GM18499 (cell line): Measurements from ENCODE around the gene MAGEA3.
"Not testable (repeated sequence)": the region's sequence is repeated elsewhere in the genome, so short reads cannot be mapped to it uniquely, and the experiment has no call there.

Experiments
- ATAC-seq: cut with Tn5 transposase; IDR thresholded peaks from one replicate; pipeline ENCODE4 v1.9.1; 2021; ENCODE audit warnings: moderate number of reproducible peaks; ENCODE audit not compliant: insufficient read depth, unreplicated experiment

Gene MAGEA3, protein sequence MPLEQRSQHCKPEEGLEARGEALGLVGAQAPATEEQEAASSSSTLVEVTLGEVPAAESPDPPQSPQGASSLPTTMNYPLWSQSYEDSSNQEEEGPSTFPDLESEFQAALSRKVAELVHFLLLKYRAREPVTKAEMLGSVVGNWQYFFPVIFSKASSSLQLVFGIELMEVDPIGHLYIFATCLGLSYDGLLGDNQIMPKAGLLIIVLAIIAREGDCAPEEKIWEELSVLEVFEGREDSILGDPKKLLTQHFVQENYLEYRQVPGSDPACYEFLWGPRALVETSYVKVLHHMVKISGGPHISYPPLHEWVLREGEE

DNA sequence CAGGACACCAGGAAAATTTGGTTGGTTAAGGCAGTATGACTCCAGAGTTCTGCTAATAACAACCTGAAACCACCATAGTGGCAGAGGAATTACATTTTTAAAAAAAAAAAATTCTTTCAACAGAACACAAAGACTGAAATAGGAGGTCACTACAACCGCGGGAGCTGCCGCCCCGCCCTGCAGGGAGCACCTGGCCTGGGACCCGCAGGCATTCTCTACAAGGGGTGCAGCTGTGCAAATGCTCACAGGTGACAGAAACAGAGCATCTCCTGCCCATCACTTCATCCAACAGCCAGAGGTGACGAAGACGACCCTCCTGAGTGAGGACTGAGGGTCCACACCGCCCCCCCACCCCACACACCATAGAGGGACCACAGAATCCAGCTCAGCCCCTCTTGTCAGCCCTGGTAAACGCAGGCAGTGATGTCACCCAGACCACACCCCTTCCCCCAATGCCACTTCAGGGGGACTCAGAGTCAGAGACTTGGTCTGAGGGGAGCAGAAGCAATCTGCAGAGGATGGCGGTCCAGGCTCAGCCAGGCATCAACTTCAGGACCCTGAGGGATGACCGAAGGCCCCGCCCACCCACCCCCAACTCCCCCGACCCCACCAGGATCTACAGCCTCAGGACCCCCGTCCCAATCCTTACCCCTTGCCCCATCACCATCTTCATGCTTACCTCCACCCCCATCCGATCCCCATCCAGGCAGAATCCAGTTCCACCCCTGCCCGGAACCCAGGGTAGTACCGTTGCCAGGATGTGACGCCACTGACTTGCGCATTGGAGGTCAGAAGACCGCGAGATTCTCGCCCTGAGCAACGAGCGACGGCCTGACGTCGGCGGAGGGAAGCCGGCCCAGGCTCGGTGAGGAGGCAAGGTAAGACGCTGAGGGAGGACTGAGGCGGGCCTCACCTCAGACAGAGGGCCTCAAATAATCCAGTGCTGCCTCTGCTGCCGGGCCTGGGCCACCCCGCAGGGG, at the start of gene MAGEA3:
Gene MAGEA3 (plus strand): TSS at position 843 of the 980 bp plus-strand sequence. CDS start 2,039 bp downstream, outside the sequence.
- not testable (repeated sequence) for ATAC-seq

DNA sequence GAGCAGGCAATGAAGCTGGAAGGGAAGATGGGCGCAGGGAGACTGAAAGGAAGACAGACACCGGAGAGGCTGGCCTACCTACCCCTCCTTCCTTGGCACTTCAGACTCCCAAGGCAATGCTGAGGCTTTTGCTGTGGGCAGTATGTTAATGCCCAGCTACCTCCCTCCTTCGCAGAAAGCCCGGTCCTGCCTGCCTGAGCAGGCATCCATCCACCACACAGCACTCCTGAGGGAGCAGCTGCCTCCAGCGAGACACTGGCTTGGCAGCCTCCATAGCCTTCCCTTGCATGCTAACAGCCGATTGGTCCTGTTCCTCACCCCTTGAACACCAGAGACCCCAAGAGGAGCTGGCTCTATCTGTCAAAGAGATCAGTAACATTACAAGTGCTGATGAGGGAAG, 46.5 kb upstream of the MAGEA3 start:
- no peak for ATAC-seq

DNA sequence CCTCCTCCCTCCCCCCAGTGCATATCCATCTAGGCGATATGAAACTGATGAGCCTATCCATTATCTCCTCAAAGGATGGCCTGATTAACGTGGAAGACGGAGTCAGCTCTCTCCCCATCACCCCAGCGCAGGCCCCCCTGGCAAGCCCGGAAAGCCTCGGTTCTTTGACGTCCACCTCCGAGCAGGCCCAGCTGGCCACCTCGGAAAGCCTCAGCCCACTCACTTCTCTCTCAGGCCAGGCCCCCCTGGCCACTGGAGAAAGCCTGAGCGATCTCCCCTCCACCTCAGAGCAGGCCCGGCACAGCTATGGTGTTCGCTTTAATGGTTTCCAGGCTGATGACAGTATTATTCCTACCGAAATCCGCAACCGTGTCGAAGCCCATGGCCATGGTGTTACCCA, 46.1 kb upstream of the MAGEA3 start:
- no peak for ATAC-seq

DNA sequence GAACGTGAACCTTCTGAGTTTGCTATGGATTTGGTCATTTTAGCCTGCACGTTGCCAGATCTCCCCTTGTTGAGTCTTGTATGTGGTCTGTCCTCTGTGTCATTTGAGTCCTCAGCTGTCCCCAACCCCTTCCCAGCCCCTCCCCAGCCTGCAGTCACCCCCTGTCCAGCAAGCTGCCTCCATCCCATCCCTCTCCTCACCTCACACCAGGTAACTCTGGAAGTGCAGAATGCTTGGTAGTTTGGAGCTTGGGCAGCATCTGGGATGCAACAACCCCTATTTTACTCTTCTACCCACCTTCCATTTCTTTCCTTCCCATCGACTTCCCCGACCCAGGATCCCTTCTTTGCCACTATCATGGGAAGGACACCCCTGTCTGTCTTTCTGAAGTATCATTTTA, 42.5 kb upstream of the MAGEA3 start:
- ATAC-seq: no peak

DNA sequence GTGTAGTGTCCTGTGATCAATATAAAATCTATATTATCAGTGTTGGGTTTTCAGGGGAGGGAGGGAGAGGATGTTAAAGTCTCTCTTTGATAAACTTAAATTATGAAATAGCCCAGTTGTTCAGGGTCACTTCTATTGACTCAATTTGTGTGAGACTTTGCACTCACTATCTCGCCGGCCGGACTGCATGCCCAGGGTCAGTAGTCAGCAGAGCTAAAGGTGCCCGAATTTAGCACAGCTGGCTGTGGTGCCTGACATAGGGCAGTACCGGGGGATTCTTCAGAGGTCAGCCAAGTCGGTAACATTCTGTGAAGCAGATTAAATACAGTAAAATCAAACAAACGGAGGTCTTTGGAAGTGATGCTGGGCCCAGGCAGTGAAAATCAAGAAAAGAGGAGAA, 41.7 kb upstream of the MAGEA3 start:
- ATAC-seq: no peak

DNA sequence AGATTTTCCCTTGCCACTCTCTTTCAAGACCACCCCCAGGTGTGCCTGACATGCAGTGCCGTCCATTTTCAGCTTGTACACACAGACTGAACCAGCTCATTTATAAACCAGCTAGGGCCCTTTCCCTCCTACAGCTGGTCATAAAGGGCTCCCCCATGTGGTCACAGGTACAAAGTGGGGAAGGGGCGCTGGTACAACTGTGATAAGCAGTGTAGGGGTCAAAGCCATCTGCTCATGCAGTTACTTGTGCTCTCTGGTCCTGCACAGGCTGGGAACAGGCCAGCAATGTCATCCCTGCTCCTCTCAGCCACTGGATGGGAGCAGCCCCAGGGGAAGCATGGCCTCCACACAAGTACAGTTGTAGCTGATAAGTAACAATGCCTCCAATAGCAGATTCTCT, 40.3 kb upstream of the MAGEA3 start:
- no peak for ATAC-seq

DNA sequence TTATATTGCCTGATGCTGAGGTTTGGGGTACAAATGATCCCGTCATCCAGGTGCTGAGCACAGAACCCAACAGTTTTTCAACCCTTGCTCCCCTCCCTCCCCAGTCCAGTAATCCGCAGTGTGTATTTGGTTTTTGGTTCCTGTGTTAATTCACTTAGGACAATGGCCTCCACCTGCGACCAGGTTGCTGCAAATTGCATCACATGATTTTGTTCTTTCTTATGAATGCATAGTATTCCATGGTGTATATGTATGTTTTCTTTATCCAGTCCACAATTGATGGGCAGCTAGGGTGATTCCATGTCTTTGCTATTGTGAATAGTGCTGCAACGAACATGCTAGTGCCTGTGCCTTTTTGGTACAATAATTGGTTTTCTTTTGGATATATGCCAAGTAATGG, 35.5 kb upstream of the MAGEA3 start:
- ATAC-seq: no peak

DNA sequence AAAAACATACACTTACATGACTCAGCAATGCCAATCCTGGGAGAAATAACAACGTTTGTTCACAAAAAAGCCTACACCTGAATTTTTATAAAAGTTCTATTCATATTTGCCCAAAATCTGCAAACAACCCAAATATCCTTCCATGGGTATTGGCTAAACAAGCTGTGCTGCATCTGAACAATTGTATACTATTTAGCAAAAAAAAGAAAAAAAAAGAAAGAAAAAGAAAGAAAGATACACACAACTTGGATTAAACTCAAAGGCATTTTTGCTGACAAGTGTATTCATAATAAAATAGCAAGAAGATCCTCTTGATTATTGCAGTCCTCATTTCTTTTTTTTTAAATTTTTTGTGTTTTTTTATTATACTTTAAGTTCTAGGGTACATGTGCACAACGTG, 24.5 kb upstream of the MAGEA3 start:
- ATAC-seq: no peak

DNA sequence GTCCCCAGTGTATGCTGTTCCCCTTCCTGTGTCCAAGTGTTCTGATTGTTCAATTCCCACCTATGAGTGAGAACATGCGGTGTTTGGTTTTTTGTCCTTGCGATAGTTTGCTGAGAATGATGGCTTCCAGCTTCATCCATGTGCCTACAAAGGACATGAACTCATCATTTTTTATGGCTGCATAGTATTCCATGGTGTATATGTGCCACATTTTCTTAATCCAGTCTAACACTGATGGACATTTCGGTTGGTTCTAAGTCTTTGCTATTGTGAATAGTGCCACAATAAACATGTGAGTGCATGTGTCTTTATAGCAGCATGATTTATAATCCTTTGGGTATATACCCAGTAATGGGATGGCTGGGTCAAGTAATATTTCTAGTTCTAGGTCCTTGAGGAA, 23.9 kb upstream of the MAGEA3 start:
- ATAC-seq: not testable (repeated sequence)

DNA sequence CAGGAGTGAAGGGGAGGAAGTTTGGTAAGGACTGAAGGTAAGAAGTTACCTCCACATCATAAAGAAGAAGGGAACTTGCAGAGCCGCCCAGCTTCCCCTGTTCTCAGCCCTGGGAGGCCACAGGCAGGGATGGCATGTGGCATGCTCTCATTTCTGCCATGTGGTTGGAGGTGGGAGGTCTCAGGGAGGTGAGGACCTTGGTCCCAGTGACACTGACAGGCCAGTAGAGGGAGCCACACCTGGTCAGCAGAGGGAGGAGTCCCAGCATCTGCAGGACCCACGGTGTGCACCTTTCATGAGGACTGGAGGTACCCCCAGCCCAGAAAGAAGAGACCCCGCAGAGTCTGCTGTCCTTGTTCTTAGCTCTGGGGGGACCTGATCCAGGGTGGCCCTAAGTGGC, 17.6 kb upstream of the MAGEA3 start:
- ATAC-seq: peak; percentile 55

DNA sequence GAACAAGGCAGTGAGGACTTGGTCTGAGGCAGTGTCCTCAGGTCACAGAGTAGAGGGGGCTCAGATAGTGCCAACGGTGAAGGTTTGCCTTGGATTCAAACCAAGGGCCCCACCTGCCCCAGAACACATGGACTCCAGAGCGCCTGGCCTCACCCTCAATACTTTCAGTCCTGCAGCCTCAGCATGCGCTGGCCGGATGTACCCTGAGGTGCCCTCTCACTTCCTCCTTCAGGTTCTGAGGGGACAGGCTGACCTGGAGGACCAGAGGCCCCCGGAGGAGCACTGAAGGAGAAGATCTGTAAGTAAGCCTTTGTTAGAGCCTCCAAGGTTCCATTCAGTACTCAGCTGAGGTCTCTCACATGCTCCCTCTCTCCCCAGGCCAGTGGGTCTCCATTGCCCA, 1.8 kb downstream of the MAGEA3 start:
- ATAC-seq: not testable (repeated sequence)

DNA sequence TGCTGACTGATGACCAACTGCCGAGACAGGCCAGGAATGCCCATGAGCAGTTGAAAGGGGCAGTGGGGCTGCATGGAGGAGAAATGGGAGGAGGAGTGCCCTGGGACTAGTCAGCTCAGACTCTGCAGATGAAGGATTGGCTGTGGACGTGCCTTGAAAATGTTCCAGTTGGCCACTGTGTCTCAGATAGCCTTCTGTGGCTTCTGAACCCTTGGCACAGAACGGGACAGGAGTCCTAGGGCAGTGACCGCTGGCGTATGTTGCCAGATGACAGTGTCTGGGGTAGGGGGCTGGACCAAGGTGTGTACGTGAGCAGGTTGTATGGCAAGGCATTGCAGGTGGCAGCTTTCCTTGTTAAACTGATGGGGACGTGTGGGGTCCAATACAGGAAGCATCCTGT, 7.9 kb downstream of the MAGEA3 start:
- ATAC-seq: not testable (repeated sequence)

DNA sequence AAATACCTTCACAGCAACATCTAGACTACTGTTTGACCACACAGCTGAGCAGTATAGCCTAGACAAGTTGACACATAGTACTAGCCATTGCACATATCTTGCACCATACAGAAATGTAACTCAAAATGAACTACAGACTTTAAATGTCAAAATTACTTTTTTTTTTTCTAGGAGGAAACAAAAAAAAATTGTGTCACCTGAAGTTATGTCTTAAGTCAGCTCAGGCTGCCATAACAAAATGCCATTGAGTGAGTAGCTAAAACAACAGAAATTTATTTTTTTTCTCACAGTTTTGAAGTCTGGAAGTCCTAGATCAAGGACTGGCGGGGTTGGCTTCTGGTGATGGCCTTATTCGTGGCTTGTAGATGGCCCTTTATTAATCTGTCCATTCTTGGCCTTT, 10.6 kb downstream of the MAGEA3 start, which contains the start of gene CSAG2:
Gene CSAG2 (minus strand): TSS at position 101 of the 400 bp plus-strand sequence. CDS start 161 bp downstream, outside the sequence.
- not testable (repeated sequence) for ATAC-seq

DNA sequence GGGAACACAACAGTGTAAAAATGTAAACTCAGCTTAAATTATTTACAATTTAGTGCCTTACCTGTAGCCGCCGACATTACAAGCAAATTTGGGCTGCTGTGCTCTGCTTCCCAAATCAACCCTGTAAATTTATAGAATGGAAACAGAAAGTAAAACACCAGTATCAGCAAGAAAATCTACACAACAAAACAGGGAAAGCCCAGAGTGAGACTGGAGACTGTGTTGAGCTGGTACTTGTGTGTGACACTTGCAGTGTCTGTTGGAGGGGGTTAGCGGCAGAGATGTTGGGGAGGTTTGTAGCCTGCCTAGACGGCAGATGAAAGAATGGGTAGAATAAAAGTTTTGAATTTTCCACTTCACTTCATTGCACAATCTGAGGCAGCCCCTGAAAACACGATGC, 14.6 kb downstream of the MAGEA3 start:
- ATAC-seq: not testable (repeated sequence)

DNA sequence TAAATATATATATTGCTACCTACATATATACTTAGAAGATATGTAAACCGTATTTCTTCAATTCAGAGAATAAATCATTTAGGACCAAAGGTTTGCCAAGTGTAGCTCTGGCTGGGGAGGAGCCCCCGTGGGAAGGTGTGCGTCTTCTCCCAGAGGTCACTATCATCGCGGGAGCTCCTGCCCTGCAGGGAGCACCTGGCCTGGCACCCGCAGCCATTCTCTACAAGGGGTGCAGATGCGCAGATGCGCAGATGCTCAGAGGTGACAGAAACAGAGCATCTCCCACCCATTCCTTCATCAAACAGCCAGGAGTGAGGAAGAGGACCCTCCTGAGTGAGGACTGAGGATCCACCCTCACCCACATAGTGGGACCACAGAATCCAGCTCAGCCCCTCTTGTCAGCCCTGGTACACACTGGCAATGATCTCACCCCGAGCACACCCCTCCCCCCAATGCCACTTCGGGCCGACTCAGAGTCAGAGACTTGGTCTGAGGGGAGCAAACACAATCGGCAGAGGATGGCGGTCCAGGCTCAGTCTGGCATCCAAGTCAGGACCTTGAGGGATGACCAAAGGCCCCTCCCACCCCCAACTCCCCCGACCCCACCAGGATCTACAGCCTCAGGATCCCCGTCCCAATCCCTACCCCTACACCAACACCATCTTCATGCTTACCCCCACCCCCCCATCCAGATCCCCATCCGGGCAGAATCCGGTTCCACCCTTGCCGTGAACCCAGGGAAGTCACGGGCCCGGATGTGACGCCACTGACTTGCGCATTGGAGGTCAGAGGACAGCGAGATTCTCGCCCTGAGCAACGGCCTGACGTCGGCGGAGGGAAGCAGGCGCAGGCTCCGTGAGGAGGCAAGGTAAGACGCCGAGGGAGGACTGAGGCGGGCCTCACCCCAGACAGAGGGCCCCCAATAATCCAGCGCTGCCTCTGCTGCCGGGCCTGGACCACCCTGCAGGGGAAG, 15.5 kb downstream of the MAGEA3 start, which contains the start of gene MAGEA2B:
Gene MAGEA2B (plus strand): TSS at position 814 of the 973 bp plus-strand sequence. CDS start 2,479 bp downstream, outside the sequence.
- not testable (repeated sequence) for ATAC-seq

DNA sequence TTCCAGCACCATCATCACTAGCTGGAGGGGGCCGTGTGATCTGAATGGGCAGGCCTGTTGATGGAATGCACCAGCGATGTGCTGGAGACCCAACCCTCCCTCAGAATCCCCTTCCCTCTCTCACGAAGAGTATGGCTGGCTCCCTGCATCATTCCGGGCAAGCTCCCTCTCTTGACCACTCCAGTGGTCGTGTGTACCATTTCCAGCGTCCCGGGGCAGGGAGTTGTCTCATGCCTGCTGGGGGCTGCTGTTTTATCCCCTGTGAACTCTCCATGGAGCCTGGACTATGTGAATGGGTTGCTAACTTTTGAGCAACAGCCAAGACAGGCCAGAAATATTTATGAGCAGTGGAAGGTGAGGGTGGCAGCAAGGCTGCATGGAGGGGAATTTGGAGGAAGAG, 26.8 kb downstream of the MAGEA3 start:
- ATAC-seq: no peak

DNA sequence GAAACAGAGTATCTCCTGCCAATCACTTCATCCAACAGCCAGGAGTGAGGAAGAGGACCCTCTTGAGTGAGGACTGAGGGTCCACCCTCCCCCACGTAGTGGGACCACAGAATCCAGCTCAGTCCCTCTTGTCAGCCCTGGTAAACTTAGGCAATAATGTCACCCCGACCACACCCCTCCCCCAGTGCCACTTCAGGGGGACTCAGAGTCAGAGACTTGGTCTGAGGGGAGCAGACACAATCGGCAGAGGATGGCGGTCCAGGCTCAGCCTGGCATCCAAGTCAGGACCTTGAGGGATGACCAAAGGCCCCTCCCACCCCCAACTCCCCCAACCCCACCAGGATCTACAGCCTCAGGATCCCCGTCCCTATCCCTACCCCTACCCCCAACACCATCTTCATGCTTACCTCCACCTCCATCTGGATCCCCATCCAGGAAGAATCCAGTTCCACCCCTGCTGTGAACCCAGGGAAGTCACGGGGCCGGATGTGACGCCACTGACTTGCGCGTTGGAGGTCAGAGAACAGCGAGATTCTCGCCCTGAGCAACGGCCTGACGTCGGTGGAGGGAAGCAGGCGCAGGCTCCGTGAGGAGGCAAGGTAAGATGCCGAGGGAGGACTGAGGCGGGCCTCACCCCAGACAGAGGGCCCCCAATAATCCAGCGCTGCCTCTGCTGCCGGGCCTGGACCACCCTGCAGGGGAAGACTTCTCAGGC, 34.8 kb downstream of the MAGEA3 start, which contains the start of the genes CSAG1 and MAGEA12:
Gene CSAG1 (minus strand): TSS at position 461 of the 715 bp plus-strand sequence. CDS start 1,261 bp downstream, outside the sequence.
Gene MAGEA12 (plus strand): TSS at position 497 of the 715 bp plus-strand sequence. CDS start 2,405 bp downstream, outside the sequence.
- ATAC-seq: no peak

DNA sequence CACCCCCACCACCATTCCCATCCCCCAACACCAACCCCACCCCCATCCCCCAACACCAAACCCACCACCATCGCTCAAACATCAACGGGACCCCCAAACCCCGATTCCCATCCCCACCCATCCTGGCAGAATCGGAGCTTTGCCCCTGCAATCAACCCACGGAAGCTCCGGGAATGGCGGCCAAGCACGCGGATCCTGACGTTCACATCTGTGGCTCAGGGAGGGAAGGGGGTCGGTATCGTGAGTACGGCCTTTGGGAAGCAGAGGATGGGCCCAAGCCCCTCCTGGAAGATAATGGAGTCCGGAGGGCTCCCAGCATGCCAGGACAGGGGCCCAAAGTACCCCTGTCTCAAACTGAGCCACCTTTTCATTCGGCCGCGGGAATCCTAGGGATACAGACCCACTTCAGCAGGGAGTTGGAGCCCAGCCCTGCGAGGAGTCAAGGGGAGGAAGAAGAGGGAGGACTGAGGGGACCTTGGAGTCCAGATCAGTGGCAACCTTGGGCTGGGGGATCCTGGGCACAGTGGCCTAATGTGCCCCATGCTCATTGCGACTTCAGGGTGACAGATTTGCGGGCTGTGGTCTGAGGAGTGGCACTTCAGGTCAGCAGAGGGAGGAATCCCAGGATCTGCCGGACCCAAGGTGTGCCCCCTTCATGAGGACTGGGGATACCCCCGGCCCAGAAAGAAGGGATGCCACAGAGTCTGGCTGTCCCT, 35.7 kb downstream of the MAGEA3 start:
- ATAC-seq: not testable (repeated sequence)
